Stimulated activated CD8-positive, alpha-beta memory T cell treated with anti-CD3 and anti-CD28 coated beads, Interleukin-12 subunit alpha, Interleukin-12 subunit beta, amount 100 ng/mL, for 24 hours (primary cell): ENCODE data around the gene ANKRD44.

Experiments used
- DNase-seq: peaks from one replicate; pipeline ENCODE4 v3.0.0-alpha.2; 2020; ENCODE audit errors: extremely low read depth

ANKRD44 gene

DNA sequence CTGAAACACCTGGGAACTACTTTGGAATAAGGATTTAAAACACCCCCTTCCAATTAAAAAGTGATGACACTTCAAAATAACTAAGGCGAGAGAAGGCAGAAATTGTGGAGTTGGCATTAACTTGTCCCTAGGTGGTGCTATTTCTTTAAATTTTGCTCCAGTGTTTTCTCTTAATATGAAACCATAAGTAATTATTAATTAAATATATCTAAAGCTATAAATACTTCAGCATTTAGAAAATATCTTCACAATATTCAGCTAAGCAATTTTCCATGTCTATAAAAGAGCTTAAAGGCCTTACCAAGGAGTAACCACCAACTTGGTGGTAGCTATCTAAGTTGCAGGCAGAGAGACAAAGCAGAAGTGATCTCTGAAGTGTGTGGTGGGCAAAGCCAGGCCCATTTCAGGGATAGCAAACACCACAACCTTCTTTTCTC is 197.3 kb downstream of the ANKRD44 start:
- DNase-seq: no peak

GRCh38 chr2:197109326-197109725 is 201.3 kb downstream of the ANKRD44 start:
- DNase-seq: no peak

DNA sequence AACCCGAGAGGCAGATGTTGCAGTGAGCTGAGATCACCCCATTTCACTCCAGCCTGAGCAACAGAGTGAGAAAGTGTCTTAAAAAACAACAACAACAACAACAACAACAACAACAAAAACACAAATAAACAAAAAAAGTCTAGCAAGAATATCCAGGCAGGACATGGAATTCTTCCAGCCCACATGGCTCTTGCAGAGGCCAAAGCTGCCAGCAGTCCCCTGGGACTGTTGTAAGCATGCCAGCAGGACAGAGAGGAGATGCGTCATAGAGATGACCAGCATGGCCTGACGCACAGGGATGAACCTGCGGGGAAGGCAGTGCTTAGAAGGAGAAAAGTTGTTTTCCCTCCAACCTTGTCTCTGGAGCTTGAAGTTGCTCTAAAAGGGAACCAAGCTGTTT is 201.8 kb downstream of the ANKRD44 start:
- DNase-seq: no peak

DNA sequence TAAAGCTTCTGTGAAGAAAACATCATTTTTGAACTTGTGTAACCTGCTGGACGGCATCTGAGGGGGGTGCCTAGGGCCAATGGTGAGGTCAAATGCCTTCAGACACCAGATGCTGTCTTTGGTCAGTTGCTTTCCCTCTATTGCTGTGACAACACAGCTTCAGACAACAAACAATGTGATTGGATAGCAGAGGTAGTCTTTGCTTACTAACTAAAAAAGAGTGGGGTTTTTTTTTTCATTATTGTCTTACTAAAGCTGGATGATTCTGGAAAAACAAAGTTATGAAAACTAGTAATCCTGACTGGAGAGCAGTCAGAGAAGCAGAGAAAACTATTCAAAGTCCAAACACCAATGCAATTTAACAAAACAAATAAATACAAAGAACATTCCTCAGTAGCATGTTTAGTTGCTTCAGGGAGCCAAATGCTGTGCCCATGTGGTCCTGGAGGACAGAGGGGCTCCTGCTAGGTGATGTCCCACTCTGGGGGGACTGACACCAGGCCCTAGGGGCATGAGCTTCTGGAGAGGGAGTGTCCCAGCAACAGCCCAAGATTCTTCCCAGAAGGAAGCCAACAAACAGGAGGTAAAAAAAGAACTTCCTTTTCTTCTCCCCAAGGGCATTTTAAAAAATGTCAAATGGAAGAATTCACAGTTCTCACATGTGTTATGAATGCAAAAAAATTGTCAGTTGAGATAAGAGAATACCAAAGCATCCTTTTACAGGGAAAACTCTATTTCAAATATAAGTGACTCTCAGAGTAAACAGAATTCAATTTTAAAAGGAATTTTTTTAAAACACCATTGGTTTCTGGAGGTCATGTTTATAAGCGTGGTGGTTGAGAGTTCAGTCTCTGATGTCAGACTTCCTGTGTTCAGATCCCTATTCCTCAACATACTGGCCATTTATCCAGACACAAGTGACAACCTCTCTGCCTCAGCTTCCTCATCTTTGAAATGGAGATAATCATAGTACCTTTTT is 203.0 kb downstream of the ANKRD44 start:
- no peak for DNase-seq

- DNase-seq: no peak
Observed at GRCh38 chr2:197103363-197103762, 207.2 kb downstream of the ANKRD44 start.

DNA sequence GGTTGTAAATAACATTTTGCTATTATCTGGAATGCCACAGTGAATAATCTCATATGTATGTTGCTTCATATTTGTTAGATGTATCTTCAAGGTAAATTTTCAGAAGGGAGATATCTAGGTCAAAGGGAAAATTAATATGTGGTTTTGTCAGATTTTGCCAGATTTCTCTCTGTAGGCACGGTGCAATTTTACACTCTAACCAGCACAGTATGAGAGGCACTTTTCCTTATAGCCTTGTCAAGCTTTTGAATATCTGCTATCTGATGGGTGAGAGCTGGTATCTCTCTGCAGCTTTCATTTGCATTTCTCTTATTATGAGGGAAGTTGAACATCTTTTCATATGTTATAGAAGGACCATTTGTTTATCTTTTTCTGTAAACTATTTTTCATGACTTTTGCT is 208.3 kb downstream of the ANKRD44 start:
- DNase-seq: no peak

- DNase-seq: no peak
Observed at GRCh38 chr2:197101519-197101918, 209.1 kb downstream of the ANKRD44 start.

- no peak for DNase-seq
Observed at GRCh38 chr2:197097578-197098366, 212.8 kb downstream of the ANKRD44 start.

GRCh38 chr2:197096649-197097048 is 213.9 kb downstream of the ANKRD44 start:
- DNase-seq: no peak

- no peak for DNase-seq
Observed at GRCh38 chr2:197092431-197092830, 218.1 kb downstream of the ANKRD44 start.

GRCh38 chr2:197090742-197091367 is 219.7 kb downstream of the ANKRD44 start:
- no peak for DNase-seq

GRCh38 chr2:197089655-197090054 is 220.9 kb downstream of the ANKRD44 start:
- DNase-seq: no peak

DNA sequence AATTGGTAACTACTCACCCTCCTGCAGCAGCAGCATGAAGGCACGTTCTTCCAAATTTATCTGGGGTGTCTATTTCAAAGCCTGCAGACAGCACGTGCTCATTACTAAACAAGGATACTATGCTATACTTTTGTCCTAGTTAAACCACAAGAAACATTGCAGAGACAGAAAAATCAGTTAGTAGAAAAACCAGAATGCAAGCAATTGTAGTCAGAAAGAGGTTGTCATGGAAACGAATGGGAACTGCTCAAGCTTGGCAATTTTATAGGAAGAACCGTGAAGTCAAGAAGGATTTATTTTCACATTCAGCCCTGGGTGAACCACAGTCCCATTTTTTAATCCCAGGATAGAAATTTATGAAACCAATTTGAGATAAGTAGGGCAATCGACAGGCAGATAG is 221.9 kb downstream of the ANKRD44 start:
- no peak for DNase-seq

DNA sequence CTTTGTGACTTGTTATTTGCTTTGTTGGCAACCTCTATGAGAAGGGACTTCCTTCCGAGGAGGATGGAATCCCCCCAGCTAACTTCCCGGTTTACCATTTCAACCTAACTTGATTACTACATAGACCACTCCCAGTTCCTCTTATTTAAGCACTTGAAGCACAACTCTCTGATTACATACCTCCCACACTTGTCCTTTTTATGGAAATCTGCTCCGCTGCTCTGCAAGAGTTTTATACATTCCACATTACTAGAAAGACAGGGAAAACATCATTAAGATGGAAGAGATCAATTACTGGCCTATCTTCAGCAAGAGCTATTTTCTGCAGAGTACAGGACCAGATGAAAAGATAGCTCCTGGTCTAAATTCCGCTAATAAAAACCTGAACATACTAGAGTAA is 224.1 kb downstream of the ANKRD44 start:
- no peak for DNase-seq

DNA sequence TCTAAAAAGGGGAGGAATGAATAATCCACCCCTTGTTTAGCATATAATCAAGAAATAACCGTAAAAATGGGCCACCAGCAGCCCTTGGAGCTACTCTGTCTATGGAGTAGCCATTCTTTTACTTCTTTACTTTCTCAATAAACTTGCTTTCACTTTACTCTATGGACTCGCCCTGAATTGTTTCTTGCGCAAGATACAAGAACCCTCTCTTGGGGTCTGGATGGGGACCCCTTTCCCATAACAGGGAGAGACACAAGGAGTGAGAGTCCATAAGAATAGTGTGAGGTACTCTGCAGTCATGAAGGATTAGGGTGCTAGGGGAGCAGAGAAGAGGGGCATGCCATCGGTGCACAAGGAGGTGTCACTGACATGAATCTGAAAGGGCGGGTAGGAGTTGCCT is 224.9 kb downstream of the ANKRD44 start:
- no peak for DNase-seq

- DNase-seq: no peak
Observed at GRCh38 chr2:197081294-197081693, 229.3 kb downstream of the ANKRD44 start.

DNA sequence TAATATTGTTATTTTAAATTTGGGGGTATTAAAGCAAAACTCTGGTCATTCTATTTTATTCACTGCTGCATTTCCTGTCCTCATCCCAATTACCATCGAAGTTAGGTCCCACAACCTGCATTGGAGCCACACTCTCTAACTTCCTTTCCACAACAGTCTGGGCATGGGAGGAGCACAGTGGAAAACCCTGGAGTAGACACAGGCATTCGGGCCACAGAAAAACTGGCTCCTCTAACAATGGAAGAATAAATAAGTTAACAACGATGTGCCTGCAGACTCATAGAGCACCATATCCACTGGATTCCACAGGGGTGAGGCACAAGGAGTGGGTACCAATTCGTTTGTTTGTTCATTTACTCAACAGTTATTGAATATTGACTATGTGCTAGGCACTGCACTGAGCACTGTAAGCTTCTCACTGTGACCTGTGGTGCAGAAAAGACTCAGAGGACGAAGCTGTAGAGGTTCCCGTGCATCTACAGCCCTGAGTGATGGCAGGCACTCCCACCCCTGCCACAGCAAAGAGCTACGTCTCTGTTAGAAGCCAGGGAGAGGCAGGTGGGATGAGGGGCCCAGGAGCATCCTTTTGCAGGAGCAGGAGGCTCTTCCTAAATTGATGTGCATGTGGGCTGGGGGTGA is 229.9 kb downstream of the ANKRD44 start:
- no peak for DNase-seq

DNA sequence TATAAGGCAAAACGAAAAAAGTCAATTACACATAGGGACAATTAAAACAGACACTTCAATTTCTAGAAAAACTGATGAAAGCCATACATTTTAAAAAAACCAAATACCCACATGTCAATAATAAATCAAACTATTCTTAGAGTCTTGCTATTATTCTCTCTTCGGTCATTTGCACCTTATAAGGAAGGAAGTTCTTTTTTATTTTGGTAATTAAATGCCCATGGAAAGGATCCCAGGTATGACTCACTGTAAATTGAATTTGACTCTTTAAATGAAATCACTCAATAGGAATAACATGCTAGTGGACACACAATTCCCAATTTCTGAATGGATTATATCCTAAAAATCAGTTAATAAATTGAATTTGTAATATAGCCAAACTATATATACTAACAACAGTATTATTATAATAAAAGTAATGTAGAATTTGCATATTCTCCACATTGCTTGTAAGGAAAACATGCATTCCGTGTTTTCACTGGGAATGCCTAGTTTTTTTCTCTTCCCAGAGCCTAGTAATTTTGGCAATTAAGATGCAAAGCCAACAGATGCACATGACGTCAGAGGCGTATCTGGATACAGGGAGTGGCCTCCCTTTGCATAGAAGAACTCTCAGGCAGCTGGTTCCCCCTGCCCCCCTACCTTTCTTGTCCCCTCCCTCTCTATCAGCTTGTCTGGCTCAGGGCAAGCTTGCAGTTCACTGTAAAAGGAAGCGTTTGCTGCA is 230.6 kb downstream of the ANKRD44 start:
- no peak for DNase-seq

DNA sequence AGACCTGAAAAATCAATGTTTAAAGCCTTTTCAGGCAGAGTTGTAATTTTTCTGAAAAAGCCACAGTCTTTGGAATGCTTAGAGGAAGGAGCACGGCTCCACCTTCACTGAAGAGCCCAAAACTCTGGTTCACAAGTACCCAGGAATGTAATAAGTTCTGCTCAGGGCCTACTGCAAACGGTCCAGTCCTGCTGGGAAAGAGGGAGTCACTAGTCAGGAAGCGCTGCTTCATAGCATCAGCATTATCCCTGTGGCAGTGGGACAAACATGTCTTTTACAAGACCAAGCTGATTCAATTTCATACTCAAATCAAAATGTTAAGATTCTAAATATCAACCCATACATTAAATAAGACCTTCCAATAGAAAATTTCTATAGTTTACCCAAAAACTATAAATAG is 231.2 kb downstream of the ANKRD44 start:
- no peak for DNase-seq

- no peak for DNase-seq
Observed at GRCh38 chr2:197078535-197078934, 232.0 kb downstream of the ANKRD44 start.

- no peak for DNase-seq
Observed at GRCh38 chr2:197077336-197077735, 233.2 kb downstream of the ANKRD44 start.
